Uterus (tissue), 2 donors: ENCODE data around the gene DEFB128.

Experiments used
- POLR2A ChIP-seq, 2 donors: fragments of 450-650 bp; IDR thresholded peaks; one replicate each; pipeline ENCODE4 v1.6.1; 2016; ENCODE audit warnings: antibody characterized with exemption in 2 of 2, mild to moderate bottlenecking in 1 of 2, moderate library complexity in 1 of 2
- TF ChIP-seq, protein P1 (sequence below), 4 experiments: fragments of 200-600 bp in 2 of 4; fragments of 450-650 bp in 2 of 4; sonication (generic) in 2 of 4; IDR thresholded peaks; one replicate each; pipeline ENCODE4 v1.5.1; 2016 to 2019; ENCODE audit warnings: antibody characterized with exemption in 4 of 4, mild to moderate bottlenecking in 2 of 4, moderate library complexity in 1 of 4

DNA sequence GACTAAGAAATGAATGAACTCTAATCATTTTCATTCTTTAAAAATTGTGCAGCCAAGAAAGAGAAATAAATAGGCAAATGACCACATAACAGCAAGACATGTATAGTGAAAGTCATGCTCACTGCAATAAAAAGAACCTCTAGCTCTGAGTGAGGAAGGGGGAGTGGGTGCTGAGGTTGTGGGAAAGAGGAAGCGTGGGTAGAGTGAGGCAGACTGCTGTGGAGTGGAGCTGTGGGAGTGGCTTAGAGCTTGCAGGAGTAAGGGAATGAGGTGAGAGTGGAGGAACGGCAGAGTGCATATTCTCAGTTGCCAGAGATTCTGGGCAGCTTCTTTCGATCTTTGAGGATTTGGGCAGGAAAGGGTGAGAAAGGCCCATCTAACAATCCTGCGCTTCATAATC, 48.0 kb upstream of the DEFB128 start:
- TF ChIP-seq, protein P1, sequence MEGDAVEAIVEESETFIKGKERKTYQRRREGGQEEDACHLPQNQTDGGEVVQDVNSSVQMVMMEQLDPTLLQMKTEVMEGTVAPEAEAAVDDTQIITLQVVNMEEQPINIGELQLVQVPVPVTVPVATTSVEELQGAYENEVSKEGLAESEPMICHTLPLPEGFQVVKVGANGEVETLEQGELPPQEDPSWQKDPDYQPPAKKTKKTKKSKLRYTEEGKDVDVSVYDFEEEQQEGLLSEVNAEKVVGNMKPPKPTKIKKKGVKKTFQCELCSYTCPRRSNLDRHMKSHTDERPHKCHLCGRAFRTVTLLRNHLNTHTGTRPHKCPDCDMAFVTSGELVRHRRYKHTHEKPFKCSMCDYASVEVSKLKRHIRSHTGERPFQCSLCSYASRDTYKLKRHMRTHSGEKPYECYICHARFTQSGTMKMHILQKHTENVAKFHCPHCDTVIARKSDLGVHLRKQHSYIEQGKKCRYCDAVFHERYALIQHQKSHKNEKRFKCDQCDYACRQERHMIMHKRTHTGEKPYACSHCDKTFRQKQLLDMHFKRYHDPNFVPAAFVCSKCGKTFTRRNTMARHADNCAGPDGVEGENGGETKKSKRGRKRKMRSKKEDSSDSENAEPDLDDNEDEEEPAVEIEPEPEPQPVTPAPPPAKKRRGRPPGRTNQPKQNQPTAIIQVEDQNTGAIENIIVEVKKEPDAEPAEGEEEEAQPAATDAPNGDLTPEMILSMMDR (IDR thresholded peaks at IDR 0.05) = no peak
- TF ChIP-seq POLR2A (IDR thresholded peaks at IDR 0.05) = no peak
